GM23338 (cell line): ENCODE data around the gene HNRNPF. TPM values are rescaled to one million over a fixed set of nuclear protein-coding genes. Genes with fewer than 3 reads are reported as not detected.

ENCODE experiments used
- ATAC-seq: fragments of 200-7000 bp; cut with Tn5 transposase; 3 replicates; pipeline ENCODE4 v1.9.1; 2020
- DNase-seq: peaks from one replicate; pipeline ENCODE4 v3.0.0-alpha.2; 2015; ENCODE audit warnings: low spot score
- H2AFZ ChIP-seq: fragments of 200-600 bp; sonication (generic); 2 replicates; pipeline ENCODE4 v1.8.0; 2016; ENCODE audit warnings: antibody characterized with exemption, mild to moderate bottlenecking, moderate library complexity
- H3F3A ChIP-seq: fragments of 200-600 bp; sonication (generic); replicated peaks from 2 replicates; pipeline ENCODE4 v1.8.0; 2017; ENCODE audit warnings: antibody characterized with exemption, mixed run types, low read depth
- H3K27ac ChIP-seq: fragments of 200-600 bp; sonication (generic); 2 replicates; pipeline ENCODE4 v1.6.1; 2016; ENCODE audit warnings: low read depth
- H3K27me3 ChIP-seq: fragments of 200-600 bp; sonication (generic); 2 replicates; pipeline ENCODE4 v1.8.0; 2016; ENCODE audit warnings: mild to moderate bottlenecking, mixed run types, moderate library complexity; ENCODE audit not compliant: insufficient read depth
- H3K36me3 ChIP-seq: fragments of 200-600 bp; sonication (generic); 2 replicates; pipeline ENCODE4 v1.8.0; 2016; ENCODE audit warnings: mild to moderate bottlenecking; ENCODE audit not compliant: insufficient read depth
- H3K4me1 ChIP-seq: fragments of 200-600 bp; sonication (generic); 2 replicates; pipeline ENCODE4 v1.8.0; 2016; ENCODE audit warnings: mild to moderate bottlenecking, moderate library complexity; ENCODE audit not compliant: insufficient read depth
- H3K4me2 ChIP-seq: fragments of 200-600 bp; sonication (generic); 2 replicates; pipeline ENCODE4 v1.7.1; 2017; ENCODE audit warnings: mixed run types
- H3K4me3 ChIP-seq: fragments of 200-600 bp; sonication (generic); 2 replicates; pipeline ENCODE4 v1.6.1; 2016; ENCODE audit warnings: mixed run types
- H3K79me2 ChIP-seq: fragments of 200-600 bp; sonication (generic); replicated peaks from 2 replicates; pipeline ENCODE4 v1.8.0; 2017; ENCODE audit warnings: mild to moderate bottlenecking; ENCODE audit not compliant: insufficient read depth
- H3K9me2 ChIP-seq: fragments of 200-600 bp; sonication (generic); 2 replicates; pipeline ENCODE4 v1.8.0; 2017; ENCODE audit not compliant: insufficient read depth
- H4K20me1 ChIP-seq: fragments of 200-600 bp; sonication (generic); replicated peaks from 2 replicates; pipeline ENCODE4 v1.8.0; 2017; ENCODE audit warnings: mild to moderate bottlenecking; ENCODE audit not compliant: insufficient read depth
- H3K27ac Mint-ChIP-seq: 2 replicates; pipeline ENCODE4 v1.8.0; 2020; ENCODE audit warnings: inconsistent platforms, mild to moderate bottlenecking, moderate library complexity, mixed read lengths
- H3K27me3 Mint-ChIP-seq: 3 replicates; pipeline ENCODE4 v1.8.0; 2022; ENCODE audit warnings: low read depth, mild to moderate bottlenecking, moderate library complexity, mixed read lengths, inconsistent platforms; ENCODE audit not compliant: insufficient read depth, poor library complexity
- H3K36me3 Mint-ChIP-seq: 3 replicates; pipeline ENCODE4 v1.8.0; 2021; ENCODE audit warnings: low read depth, mild to moderate bottlenecking, inconsistent platforms, moderate library complexity, mixed read lengths
- H3K4me1 Mint-ChIP-seq: 3 replicates; pipeline ENCODE4 v1.8.0; 2020; ENCODE audit warnings: mild to moderate bottlenecking, inconsistent platforms, mixed read lengths
- H3K4me3 Mint-ChIP-seq: 3 replicates; pipeline ENCODE4 v1.8.0; 2021; ENCODE audit warnings: moderate library complexity, mild to moderate bottlenecking, inconsistent platforms, mixed read lengths
- H3K9me3 Mint-ChIP-seq: 3 replicates; pipeline ENCODE4 v1.8.0; 2020; ENCODE audit warnings: moderate library complexity, mild to moderate bottlenecking, inconsistent platforms, mixed read lengths
- ETS1 ChIP-seq: IDR thresholded peaks from 2 replicates; pipeline ENCODE4 v1.6.1; 2016; ENCODE audit warnings: antibody characterized with exemption
- JUNB ChIP-seq: IDR thresholded peaks from one replicate; pipeline ENCODE4 v1.6.1; 2016; ENCODE audit warnings: antibody characterized with exemption; ENCODE audit not compliant: unreplicated experiment
- POLR2AphosphoS5 ChIP-seq: IDR thresholded peaks from 2 replicates; pipeline ENCODE4 v1.6.1; 2016; ENCODE audit warnings: antibody characterized with exemption, low read depth
- ZNF462 ChIP-seq: fragments of 250-450 bp; sonication (Bioruptor Pico); IDR thresholded peaks from 2 replicates; pipeline ENCODE4 v1.5.0; 2020; ENCODE audit warnings: mild to moderate bottlenecking, moderate library complexity
- polyA plus RNA-seq: library from polyadenylated mRNA; unstranded; fragments of >200 nt; fragmentation: Nextera tagmentation; extraction: Ambion mirVana; gene quantifications from 2 replicates; pipeline ENCODE4 v1.2.1, GENCODE V29; 2016
- total RNA-seq: library from RNA; depleted of rRNA; stranded (reverse); fragments of >200 nt; shearing (Covaris generic); gene quantifications from 2 replicates; pipeline ENCODE4 v1.2.3, GENCODE V29; 2014

The HNRNPF gene
- total and polyA plus RNA-seq, 2 experiments from 2014 or later: 210 to 378 TPM

DNA sequence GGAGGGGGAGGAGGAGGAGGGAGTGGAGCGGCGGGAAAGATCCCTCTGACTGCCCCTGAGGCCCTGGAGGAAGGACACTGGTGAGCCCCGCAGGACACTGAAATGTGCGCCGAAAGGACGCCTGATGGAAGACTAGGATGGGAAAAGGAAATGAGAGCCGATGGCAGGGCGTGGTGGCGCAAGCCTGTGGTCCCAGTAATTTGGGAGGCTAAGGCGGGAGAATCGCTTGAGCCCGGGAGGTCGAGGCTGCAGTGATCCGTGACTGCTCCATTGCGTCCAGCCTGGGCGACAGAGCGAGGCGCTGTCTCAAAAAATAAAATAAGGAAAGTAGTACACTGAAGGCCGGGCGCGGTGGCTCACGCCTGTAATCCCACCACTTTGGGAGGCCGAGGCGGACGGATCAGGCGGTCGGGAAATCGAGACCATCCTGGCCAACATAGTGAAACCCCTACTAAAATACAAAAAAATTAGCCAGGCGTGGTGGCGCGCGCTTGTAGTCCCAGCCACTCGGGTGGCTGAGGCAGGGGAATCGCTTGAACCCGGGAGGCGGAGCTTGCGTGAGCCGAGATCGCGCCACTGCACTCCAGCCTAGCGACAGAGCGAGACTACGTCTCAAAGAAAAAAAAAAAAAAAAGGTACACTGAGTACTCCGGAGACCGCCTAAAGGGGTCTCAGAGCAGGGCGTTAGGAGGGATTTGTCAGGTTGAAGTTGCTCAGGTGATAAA is 561 bp upstream of the HNRNPF start:
- Histone ChIP-seq H2AFZ (peak overlapping the region; percentile 84; the same call in 1 of the 2 replicates), H4K20me1 (peaks cover 18% of the 10 kb centered on the region), H3K27me3 (no peaks in the 10 kb centered on the region), H3K79me2 (peaks cover 47% of the 10 kb centered on the region), H3K27ac (peak overlapping the region; percentile 98), H3K36me3 (no peaks in the 10 kb centered on the region), H3K4me3 (peak overlapping the region; percentile 86), H3K4me2 (peak overlapping the region; percentile 92), H3F3A (no peaks in the 10 kb centered on the region), H3K4me1 (peaks cover 21% of the 10 kb centered on the region), H3K9me2 (no peaks in the 10 kb centered on the region)
- Mint-ChIP-seq H3K9me3 (peaks cover 5% of the 10 kb centered on the region; the same call in 1 of the 3 replicates), H3K27ac (peak overlapping the region; percentile 99), H3K27me3 (peaks cover 19% of the 10 kb centered on the region), H3K4me3 (peak overlapping the region; percentile 93), H3K4me1 (peaks cover 14% of the 10 kb centered on the region), H3K36me3 (peaks cover 14% of the 10 kb centered on the region; the same call in 2 of the 3 replicates)
- no peak for DNase-seq
- ATAC-seq: peak; percentile 2
- no peak for TF ChIP-seq JUNB
- peak; percentile 49 for TF ChIP-seq POLR2AphosphoS5
- no peak for TF ChIP-seq ETS1
- TF ChIP-seq ZNF462: no peak
